Measurements from ENCODE around the gene TUBA3C. TPM values are rescaled to one million over a fixed set of nuclear protein-coding genes. Genes with fewer than 3 reads are reported as not detected.

The TUBA3C gene
- total and polyA plus RNA-seq, 11 donors = 0.20 to 0.75 (median 0.58) TPM; not detected in 8

DNA sequence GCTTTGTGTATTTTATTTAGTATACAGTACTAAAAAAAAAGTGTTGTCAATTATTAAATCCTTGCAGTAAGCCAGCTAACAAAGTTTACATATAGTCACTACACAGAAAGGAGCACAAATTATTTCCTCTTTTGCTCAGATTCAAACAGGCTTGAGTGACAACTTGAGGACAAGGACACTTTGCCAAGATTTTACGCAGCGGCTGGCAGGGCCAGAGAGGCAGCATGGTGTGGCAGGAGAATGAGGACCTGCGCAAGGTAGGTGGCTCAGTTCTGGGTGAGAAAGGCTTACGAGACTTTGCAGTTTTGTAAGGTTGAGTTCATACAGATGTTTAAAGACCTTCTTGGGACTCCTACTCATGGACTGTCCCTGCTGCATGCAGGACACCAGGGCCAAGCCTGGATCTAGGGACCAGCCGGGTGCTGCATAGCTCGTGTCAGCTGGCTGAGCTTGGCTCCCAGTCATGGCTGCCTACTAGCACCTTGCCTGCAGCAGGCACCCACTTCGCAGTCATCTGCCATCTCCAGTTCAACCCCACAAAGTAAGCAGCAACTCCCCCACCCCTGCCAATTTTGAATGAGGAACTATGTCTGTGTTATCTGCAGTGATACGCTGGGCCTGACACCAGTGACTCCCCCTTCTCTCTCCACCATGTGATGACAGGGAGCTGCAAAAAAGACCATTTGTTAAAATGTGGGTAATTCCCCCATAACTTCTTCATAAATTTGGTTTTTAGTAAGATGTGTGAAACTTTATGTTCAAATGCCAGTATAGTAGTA, 3.7 kb upstream of the TUBA3C start:
- Histone ChIP-seq H3K9me3 (no peaks in the 10 kb centered on the region), H3K27ac (no peak overlapping the region), H3K36me3 (no peaks in the 10 kb centered on the region), H3K4me1 (no peaks in the 10 kb centered on the region), H3K4me3 (no peak overlapping the region), H3K27me3 (no peaks in the 10 kb centered on the region)
- TF ChIP-seq POLR2A (IDR thresholded peaks at IDR 0.05) = no peak
- TF ChIP-seq, protein P1, sequence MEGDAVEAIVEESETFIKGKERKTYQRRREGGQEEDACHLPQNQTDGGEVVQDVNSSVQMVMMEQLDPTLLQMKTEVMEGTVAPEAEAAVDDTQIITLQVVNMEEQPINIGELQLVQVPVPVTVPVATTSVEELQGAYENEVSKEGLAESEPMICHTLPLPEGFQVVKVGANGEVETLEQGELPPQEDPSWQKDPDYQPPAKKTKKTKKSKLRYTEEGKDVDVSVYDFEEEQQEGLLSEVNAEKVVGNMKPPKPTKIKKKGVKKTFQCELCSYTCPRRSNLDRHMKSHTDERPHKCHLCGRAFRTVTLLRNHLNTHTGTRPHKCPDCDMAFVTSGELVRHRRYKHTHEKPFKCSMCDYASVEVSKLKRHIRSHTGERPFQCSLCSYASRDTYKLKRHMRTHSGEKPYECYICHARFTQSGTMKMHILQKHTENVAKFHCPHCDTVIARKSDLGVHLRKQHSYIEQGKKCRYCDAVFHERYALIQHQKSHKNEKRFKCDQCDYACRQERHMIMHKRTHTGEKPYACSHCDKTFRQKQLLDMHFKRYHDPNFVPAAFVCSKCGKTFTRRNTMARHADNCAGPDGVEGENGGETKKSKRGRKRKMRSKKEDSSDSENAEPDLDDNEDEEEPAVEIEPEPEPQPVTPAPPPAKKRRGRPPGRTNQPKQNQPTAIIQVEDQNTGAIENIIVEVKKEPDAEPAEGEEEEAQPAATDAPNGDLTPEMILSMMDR (IDR thresholded peaks at IDR 0.05) = no peak
- intact Hi-C loops (cut with DNase I) = no loop called here
- ATAC-seq (no peak), DNase-seq (no peak)
- WGBS, 4 donors = 76 to 87% (median 80%) methylated on average over 8 of the region's 8 CpGs

DNA sequence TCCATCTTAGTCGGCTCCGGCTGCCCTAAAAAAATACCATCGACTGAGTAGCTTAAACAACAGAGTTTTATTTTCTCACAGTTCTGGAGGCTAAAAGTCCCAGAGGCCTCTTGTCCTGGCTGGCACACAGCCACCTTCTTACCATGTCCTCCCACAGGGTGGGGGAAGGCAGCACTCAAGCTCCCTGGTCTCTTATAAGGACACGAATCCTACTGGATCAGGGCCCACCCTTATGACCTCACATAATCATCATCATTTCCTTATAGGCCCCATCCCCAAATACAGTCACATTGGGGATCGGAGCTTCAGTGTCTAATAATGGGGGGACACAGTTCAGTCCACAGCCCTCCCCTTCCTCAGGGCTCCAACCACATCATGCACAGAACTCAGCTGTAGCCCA, 2.6 kb upstream of the TUBA3C start:
- no peaks in the 10 kb centered on the region for H3K4me1 ChIP-seq
- no peak overlapping the region for H3K4me3 ChIP-seq
- no peaks in the 10 kb centered on the region for H3K9me3 ChIP-seq
- WGBS, 4 donors = 87 to 91% (median 89%) methylated on average over 5 of the region's 5 CpGs
- no peaks in the 10 kb centered on the region for H3K36me3 ChIP-seq
- DNase-seq (no peak), ATAC-seq (no peak)
- no peaks in the 10 kb centered on the region for H3K27me3 ChIP-seq
- intact Hi-C loops (cut with DNase I) = no loop called here
- H3K27ac ChIP-seq = no peak overlapping the region
- TF ChIP-seq, protein P1 (IDR thresholded peaks at IDR 0.05) = no peak
- no peak for TF ChIP-seq POLR2A (IDR thresholded peaks at IDR 0.05)

DNA sequence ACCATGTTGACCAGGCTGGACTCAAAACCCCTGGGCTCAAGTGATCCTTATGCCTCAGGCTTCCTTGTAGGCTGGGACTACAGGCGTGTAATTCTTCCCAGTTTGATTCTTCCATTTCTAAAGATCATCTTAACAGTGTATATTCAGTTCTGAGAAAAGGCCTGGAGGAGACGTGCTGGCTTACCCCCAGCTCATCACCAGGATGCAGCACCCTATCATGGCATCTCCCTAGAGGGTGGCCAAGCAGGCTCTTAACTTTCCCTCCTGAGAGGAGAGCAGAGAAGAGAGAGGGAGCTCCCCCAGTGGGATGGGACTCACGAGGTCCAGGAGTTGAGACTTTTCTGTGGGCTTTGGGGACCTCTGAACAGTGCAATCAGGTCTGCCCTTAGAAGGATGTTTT, 2.1 kb upstream of the TUBA3C start:
- H3K36me3 ChIP-seq = no peaks in the 10 kb centered on the region
- H3K27ac ChIP-seq = no peak overlapping the region
- H3K4me3 ChIP-seq = no peak overlapping the region
- no peaks in the 10 kb centered on the region for H3K9me3 ChIP-seq
- no peak for DNase-seq
- TF ChIP-seq POLR2A (IDR thresholded peaks at IDR 0.05) = no peak
- TF ChIP-seq, protein P1 (IDR thresholded peaks at IDR 0.05) = no peak
- ATAC-seq = no peak
- intact Hi-C loops (cut with DNase I) = no loop called here
- no peaks in the 10 kb centered on the region for H3K27me3 ChIP-seq
- WGBS, 4 donors = 37 to 62% (median 44%) methylated on average over 3 of the region's 3 CpGs
- H3K4me1 ChIP-seq = no peaks in the 10 kb centered on the region

DNA sequence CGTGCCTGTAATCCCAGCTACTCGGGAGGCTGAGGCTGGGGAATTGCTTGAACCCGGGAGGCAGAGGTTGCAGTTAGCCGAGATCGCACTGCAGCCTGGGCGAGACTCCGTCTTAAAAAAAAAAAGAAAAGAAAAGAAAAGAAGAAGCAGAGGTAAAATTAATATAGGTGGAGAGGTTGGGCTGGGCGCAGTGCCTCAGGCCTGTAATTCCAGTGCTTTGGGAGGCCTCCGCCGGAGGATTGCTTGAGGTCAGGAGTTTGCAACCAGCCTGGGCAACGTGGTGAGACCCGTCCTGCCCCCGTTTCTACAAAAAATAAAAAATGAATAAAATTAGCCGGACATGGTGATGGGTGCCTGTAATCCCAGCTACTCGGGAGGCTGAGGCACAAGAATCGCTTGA, 912 bp upstream of the TUBA3C start:
- ATAC-seq (no peak), DNase-seq (no peak)
- Histone ChIP-seq H3K9me3 (no peaks in the 10 kb centered on the region), H3K27ac (no peak overlapping the region), H3K4me3 (no peak overlapping the region), H3K27me3 (no peaks in the 10 kb centered on the region), H3K36me3 (no peaks in the 10 kb centered on the region), H3K4me1 (no peaks in the 10 kb centered on the region)
- 81 to 88% (median 86%) methylated on average over 16 of the region's 16 CpGs for WGBS, 4 donors
- intact Hi-C loops (cut with DNase I) = no loop called here
- no peak for TF ChIP-seq POLR2A (IDR thresholded peaks at IDR 0.05)
- TF ChIP-seq, protein P1 (IDR thresholded peaks at IDR 0.05) = no peak
